Epithelial cell of esophagus (primary cell): Measurements from ENCODE around the gene RETREG2.

ENCODE experiments used
- DNase-seq: peaks from one replicate; pipeline ENCODE4 v3.0.0; 2010; ENCODE audit warnings: low read depth
- H3K4me3 ChIP-seq: 2 replicates; pipeline ENCODE4 v1.5.1; 2011; ENCODE audit warnings: mild to moderate bottlenecking, low read length, control low read depth
- TF ChIP-seq, protein P1 (sequence below): IDR thresholded peaks from 2 replicates; pipeline ENCODE4 v1.5.1; 2011; ENCODE audit warnings: low read depth, mild to moderate bottlenecking, low read length, control low read depth, inconsistent platforms; ENCODE audit not compliant: insufficient read depth; ENCODE audit errors: missing control alignments

The RETREG2 gene

DNA sequence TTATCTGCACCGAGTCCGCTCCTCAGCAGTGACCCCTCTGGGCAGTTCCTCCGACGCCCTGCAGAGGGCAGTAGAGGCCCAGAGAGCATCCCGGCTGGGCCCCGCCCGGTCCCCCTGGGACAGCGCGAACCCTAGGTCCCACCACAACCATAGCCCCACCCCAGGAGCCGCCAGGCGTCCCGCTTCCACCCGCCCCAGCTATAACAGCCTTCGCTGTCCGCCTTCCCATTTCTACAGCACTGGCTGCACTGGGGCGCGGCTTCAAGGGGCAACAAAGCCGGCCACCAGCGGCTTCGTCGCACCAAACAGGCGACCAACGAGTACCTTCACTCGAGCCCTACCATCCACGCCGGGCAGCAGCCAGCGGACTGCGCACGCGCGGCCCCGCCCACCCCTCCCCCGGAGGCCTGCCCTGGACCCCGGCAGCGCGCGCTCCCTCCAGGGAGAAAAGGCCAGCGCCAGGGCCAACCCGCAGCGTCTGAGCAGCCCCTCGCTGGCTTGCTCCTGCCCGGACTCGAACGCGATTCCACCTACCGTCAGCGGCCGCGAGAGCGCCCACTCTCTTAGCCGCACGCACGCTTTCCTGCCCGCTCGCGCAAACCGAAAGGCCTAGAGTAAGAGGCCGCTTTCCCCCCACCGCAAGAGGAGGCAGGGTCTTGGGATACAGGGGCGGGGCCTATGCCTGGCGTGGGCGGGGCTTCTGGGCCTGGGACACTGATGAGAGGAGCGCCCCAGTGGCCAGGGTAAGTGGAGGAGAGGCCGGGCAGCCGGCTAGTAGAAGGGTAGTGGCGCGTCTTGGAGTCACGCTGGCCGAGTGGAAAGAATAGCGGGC, 17.7 kb upstream of the RETREG2 start, which contains the start of gene NHEJ1:
NHEJ1 (minus strand) TSS at position 630 of the 832 bp plus-strand sequence. CDS start 2,453 bp downstream, outside the sequence.
- peak within 1 kb of the TSS; percentile 65 for H3K4me3 ChIP-seq
- TF ChIP-seq, protein P1, sequence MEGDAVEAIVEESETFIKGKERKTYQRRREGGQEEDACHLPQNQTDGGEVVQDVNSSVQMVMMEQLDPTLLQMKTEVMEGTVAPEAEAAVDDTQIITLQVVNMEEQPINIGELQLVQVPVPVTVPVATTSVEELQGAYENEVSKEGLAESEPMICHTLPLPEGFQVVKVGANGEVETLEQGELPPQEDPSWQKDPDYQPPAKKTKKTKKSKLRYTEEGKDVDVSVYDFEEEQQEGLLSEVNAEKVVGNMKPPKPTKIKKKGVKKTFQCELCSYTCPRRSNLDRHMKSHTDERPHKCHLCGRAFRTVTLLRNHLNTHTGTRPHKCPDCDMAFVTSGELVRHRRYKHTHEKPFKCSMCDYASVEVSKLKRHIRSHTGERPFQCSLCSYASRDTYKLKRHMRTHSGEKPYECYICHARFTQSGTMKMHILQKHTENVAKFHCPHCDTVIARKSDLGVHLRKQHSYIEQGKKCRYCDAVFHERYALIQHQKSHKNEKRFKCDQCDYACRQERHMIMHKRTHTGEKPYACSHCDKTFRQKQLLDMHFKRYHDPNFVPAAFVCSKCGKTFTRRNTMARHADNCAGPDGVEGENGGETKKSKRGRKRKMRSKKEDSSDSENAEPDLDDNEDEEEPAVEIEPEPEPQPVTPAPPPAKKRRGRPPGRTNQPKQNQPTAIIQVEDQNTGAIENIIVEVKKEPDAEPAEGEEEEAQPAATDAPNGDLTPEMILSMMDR = peak; percentile 95
- peak; percentile 90 for DNase-seq

GRCh38 chr2:219161097-219161496, 17.0 kb upstream of the RETREG2 start:
- TF ChIP-seq, protein P1 = no peak
- H3K4me3 ChIP-seq = peak overlapping the region; percentile 65

GRCh38 chr2:219163156-219163555, 14.9 kb upstream of the RETREG2 start:
- no peak overlapping the region for H3K4me3 ChIP-seq
- TF ChIP-seq, protein P1 = no peak
- no peak for DNase-seq

More at GRCh38 chr2:219161097-219161496, 17.0 kb upstream of the RETREG2 start:
- no peak for DNase-seq

DNA sequence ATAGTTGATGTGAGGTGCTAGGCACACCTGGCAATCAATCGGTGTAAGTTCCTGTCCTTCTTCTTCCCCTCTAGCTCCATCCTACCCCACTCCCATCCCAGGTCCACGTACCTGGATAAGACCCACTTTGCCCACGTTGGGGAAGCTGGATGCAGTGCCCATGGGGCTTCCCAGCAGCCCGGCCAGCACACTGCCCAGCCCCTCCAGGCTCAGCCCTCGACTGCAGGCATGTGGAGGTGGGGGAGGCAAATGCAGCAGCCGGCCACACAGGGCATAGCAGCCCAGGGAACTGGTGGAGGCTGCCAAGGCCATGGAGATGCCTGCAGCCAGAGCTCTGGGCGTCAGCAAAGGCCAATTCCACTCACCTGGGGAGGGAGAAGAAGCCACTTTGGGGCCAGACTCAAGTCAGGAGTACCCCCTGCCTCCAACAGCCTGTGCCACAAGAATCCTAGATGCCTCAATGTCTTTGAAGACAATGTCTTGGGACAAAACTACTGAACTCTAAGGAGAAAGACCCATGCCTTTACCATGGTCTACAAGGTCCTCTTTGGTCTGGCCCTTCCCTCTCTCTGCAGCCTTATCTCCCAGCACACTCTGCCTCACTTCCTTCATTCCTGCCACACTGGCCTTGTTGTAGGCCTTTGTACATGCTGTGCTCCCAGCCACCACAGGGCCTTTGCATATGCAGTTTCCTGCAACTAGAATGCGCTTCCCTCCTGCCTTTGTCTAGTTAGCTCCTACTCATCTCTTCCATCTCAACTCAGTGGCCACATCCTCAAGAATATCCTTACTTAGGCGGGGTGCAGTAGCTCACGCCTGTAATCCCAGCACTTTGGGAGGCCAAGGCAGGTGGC, 12.8 kb upstream of the RETREG2 start:
- TF ChIP-seq, protein P1 = no peak
- DNase-seq = no peak
- no peak overlapping the region for H3K4me3 ChIP-seq

- no peak overlapping the region for H3K4me3 ChIP-seq
- DNase-seq = no peak
- TF ChIP-seq, protein P1 = no peak
Measured at GRCh38 chr2:219167997-219168396, 10.1 kb upstream of the RETREG2 start.

DNA sequence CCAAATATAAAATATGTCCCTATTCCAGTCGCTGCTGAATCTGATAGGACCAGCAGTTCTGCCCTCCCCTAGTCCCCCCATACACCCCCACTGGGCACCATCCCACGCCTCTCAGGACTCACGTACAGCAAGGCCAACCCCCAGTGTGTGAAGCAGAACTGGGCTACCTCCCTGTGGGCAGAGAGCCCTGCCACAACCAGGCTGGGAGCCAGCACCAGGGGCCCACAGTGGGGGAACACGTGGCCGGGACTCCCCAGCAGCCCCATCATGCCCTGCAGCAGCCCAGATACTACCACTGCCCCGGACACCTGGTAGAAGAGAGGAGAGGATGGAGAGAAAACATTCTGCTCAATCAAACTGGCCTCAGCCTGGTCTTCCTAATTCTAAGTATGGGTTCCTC, 9.5 kb upstream of the RETREG2 start:
- TF ChIP-seq, protein P1 = no peak
- DNase-seq = no peak
- no peak overlapping the region for H3K4me3 ChIP-seq
